Adrenal gland (tissue), 5 donors: Measurements from ENCODE around the gene KCTD11.

Experiments used
- CTCF ChIP-seq, 6 experiments: fragments of 450-650 bp in 4 of 6; fragments of 200-600 bp in 2 of 6; sonication (generic) in 1 of 6; IDR thresholded peaks; 1 replicate in 5 of 6; 2 replicates in 1 of 6; pipeline versions ENCODE4 v1.5.1 to v1.8.0; 2016 to 2021; ENCODE audit warnings: antibody characterized with exemption in 6 of 6, mild to moderate bottlenecking in 2 of 6, moderate library complexity in 1 of 6
- POLR2A ChIP-seq, 2 donors: fragments of 450-650 bp; IDR thresholded peaks; one replicate each; pipeline ENCODE4 v1.6.1; 2017; ENCODE audit warnings: antibody characterized with exemption in 2 of 2, mild to moderate bottlenecking in 2 of 2, moderate library complexity in 1 of 2
- donor health status: DM: no; HTN: no; CAD: no.

DNA sequence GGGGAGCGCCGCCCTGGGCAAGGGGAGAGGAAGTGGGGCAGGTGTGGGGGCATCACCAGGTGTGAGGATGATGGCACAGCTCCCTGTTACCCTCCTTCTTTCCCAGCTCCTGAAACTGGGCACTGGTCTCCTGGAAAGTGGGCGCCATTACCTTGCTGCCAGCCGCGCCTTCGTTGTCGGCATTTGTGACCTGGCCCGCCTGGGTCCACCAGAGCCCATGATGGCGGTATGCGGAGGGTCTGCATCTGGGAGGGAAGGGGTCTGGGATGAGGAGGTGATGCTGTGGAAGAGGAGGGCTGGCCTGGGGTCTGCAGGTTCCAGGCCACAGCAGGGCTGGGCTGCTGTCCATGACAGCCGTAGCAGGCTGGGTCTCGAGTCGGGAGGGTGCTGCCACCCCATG, 10.1 kb upstream of the KCTD11 start:
- TF ChIP-seq CTCF (IDR thresholded peaks at IDR 0.05), result no peak
- no peak for TF ChIP-seq POLR2A (IDR thresholded peaks at IDR 0.05)
